A549 (cell line): Measurements from ENCODE around the gene GPBAR1. TPM values are rescaled to one million over a fixed set of nuclear protein-coding genes. Genes with fewer than 3 reads are reported as not detected.

Source experiments
- ATAC-seq, 2 experiments: fragments of 200-7000 bp in 1 of 2; fragments of >200 bp in 1 of 2; cut with Nextera tagmentation in 1 of 2; cut with Tn5 transposase in 1 of 2; 3 replicates each; pipeline versions ENCODE4 v1.8.0 to v1.9.1; 2018 to 2020; ENCODE audit warnings: mild to moderate bottlenecking in 1 of 2, moderate library complexity in 1 of 2
- CTCF ChIA-PET: fragments of 300-600 bp; sonication (Branson Sonifier 250); formaldehyde crosslinking; extraction: SDS; loops from one replicate; lab custom pipeline; 2021; ENCODE audit warnings: antibody characterized with exemption, inconsistent platforms; lab: Yijun Ruan, JAX
- POLR2A ChIA-PET: fragments of 350-600 bp; formaldehyde crosslinking; extraction: SDS; loops from one replicate; lab custom pipeline; 2021; ENCODE audit warnings: antibody characterized with exemption, inconsistent platforms; lab: Yijun Ruan, JAX
- DNase-seq, 2 experiments: peaks; one replicate each; pipeline versions ENCODE4 v3.0.0 to v3.0.0-alpha.2; 2011 to 2016; ENCODE audit warnings: low read depth in 1 of 2, low spot score in 1 of 2
- FAIRE-seq: peaks from 2 replicates; lab custom pipeline; 2011; peaks lifted over from hg19 to GRCh38; lab: Jason Lieb, UNC
- H3K27ac ChIP-seq, 2 experiments: fragments of >200 bp; sonication (Bioruptor Twin); formaldehyde crosslinking; 3 replicates each; pipeline ENCODE4 v1.5.1; 2016 to 2017
- H3K4me1 ChIP-seq: fragments of >200 bp; sonication (Bioruptor Twin); formaldehyde crosslinking; 3 replicates; pipeline ENCODE4 v1.6.1; 2016
- H3K4me2 ChIP-seq: fragments of >200 bp; sonication (Bioruptor Twin); formaldehyde crosslinking; 3 replicates; pipeline ENCODE4 v1.6.1; 2016
- H3K4me3 ChIP-seq: fragments of >200 bp; sonication (Bioruptor Twin); formaldehyde crosslinking; 3 replicates; pipeline ENCODE4 v1.5.1; 2016
- H3K9me3 ChIP-seq: fragments of >200 bp; sonication (Bioruptor Twin); formaldehyde crosslinking; 3 replicates; pipeline ENCODE4 v1.6.1; 2016
- BHLHE40 ChIP-seq: IDR thresholded peaks from 2 replicates; pipeline ENCODE4 v1.6.1; 2012; ENCODE audit warnings: low read depth, low read length, inconsistent platforms
- CBX2 ChIP-seq: fragments of 200-600 bp; sonication (generic); IDR thresholded peaks from 2 replicates; pipeline ENCODE4 v1.6.1; 2016; ENCODE audit warnings: low read depth, mild to moderate bottlenecking, borderline replicate concordance
- CBX8 ChIP-seq: fragments of 200-600 bp; sonication (generic); IDR thresholded peaks from 2 replicates; pipeline ENCODE4 v1.6.1; 2016
- CEBPB ChIP-seq, 2 experiments: fragments of >200 bp in 1 of 2; sonication (Bioruptor Twin) in 1 of 2; formaldehyde crosslinking in 1 of 2; IDR thresholded peaks; 2 replicates each; pipeline ENCODE4 v1.6.1; 2012 to 2016
- E2F6 ChIP-seq: IDR thresholded peaks from 2 replicates; pipeline ENCODE4 v1.6.1; 2012; ENCODE audit warnings: low read depth, borderline replicate concordance
- EHMT2 ChIP-seq: fragments of 200-600 bp; sonication (generic); IDR thresholded peaks from 2 replicates; pipeline ENCODE4 v1.6.1; 2016; ENCODE audit warnings: antibody characterized with exemption, low read depth, mild to moderate bottlenecking, moderate library complexity
- EP300 ChIP-seq, 2 experiments: fragments of >200 bp; sonication (Bioruptor Twin); formaldehyde crosslinking; IDR thresholded peaks; 2 replicates in 1 of 2; 3 replicates in 1 of 2; pipeline ENCODE4 v1.6.1; 2016 to 2017
- ESRRA ChIP-seq: fragments of 150-350 bp; IDR thresholded peaks from 2 replicates; pipeline ENCODE4 v1.6.1; 2014; ENCODE audit warnings: mild to moderate bottlenecking, low read length, borderline replicate concordance
- FOSB ChIP-seq: fragments of 250-450 bp; sonication (Bioruptor Pico); IDR thresholded peaks from 2 replicates; pipeline ENCODE4 v1.5.0; 2020; ENCODE audit warnings: mild to moderate bottlenecking, moderate library complexity
- GATA3 ChIP-seq: IDR thresholded peaks from 2 replicates; pipeline ENCODE4 v1.6.1; 2012; ENCODE audit warnings: borderline replicate concordance
- HES2 ChIP-seq: fragments of >200 bp; sonication (Bioruptor Twin); formaldehyde crosslinking; IDR thresholded peaks from 2 replicates; pipeline ENCODE4 v1.6.1; 2016
- HOXB13 ChIP-seq: fragments of 250-450 bp; sonication (Bioruptor Pico); IDR thresholded peaks from 2 replicates; pipeline ENCODE4 v1.5.0; 2020; ENCODE audit warnings: low read depth, mild to moderate bottlenecking, moderate library complexity
- JUN ChIP-seq, 2 experiments: fragments of >200 bp; sonication (Bioruptor Twin); formaldehyde crosslinking; IDR thresholded peaks; 2 replicates in 1 of 2; 3 replicates in 1 of 2; pipeline ENCODE4 v1.6.1; 2016 to 2017
- KDM5A ChIP-seq: fragments of 200-600 bp; sonication (generic); IDR thresholded peaks from 2 replicates; pipeline ENCODE4 v1.6.1; 2016; ENCODE audit warnings: antibody characterized with exemption, mild to moderate bottlenecking
- MAZ ChIP-seq: fragments of 150-350 bp; IDR thresholded peaks from 2 replicates; pipeline ENCODE4 v1.6.1; 2014; ENCODE audit warnings: antibody characterized with exemption, low read depth, low read length, borderline replicate concordance
- NPAS2 ChIP-seq: fragments of 250-450 bp; sonication (Bioruptor Pico); IDR thresholded peaks from 2 replicates; pipeline ENCODE4 v1.8.0; 2022; ENCODE audit warnings: mild to moderate bottlenecking, moderate library complexity, borderline replicate concordance
- NR3C1 ChIP-seq: fragments of >200 bp; sonication (Bioruptor Twin); formaldehyde crosslinking; IDR thresholded peaks from 3 replicates; pipeline ENCODE4 v1.6.1; 2017
- POLR2AphosphoS2 ChIP-seq: conservative IDR thresholded peaks from 2 replicates; pipeline ENCODE4 v1.6.1; 2012; ENCODE audit warnings: low read length, improper control_type of control experiment, inconsistent platforms
- RAD21 ChIP-seq, 2 experiments: fragments of >200 bp in 1 of 2; sonication (Bioruptor Twin) in 1 of 2; formaldehyde crosslinking in 1 of 2; IDR thresholded peaks in 1 of 2; conservative IDR thresholded peaks in 1 of 2; 2 replicates in 1 of 2; 3 replicates in 1 of 2; pipeline ENCODE4 v1.6.1; 2012 to 2018; ENCODE audit warnings: inconsistent platforms in 1 of 2
- SMC3 ChIP-seq: fragments of >200 bp; sonication (Bioruptor Twin); formaldehyde crosslinking; IDR thresholded peaks from 3 replicates; pipeline ENCODE4 v1.6.1; 2018; ENCODE audit warnings: inconsistent platforms
- TFCP2L1 ChIP-seq: fragments of 250-450 bp; sonication (Bioruptor Pico); IDR thresholded peaks from 2 replicates; pipeline ENCODE4 v1.5.0; 2021; ENCODE audit warnings: mild to moderate bottlenecking
- TP53 ChIP-seq: fragments of 250-450 bp; sonication (Bioruptor Pico); IDR thresholded peaks from 2 replicates; pipeline ENCODE4 v1.5.0; 2021; ENCODE audit warnings: mild to moderate bottlenecking, moderate library complexity
- USF2 ChIP-seq: fragments of 450-650 bp; IDR thresholded peaks from 2 replicates; pipeline ENCODE4 v1.6.1; 2014; ENCODE audit warnings: antibody characterized with exemption
- ZC3H11A ChIP-seq: fragments of 450-650 bp; IDR thresholded peaks from 2 replicates; pipeline ENCODE4 v1.6.1; 2014; ENCODE audit warnings: antibody characterized with exemption, mild to moderate bottlenecking
- ZFP36 ChIP-seq: fragments of 450-650 bp; IDR thresholded peaks from 2 replicates; pipeline ENCODE4 v1.6.1; 2014; ENCODE audit warnings: borderline replicate concordance; ENCODE audit not compliant: partially characterized antibody
- WGBS: methylation state at CpG from one replicate; pipeline ENCODE4 v1.1.6; 2017; ENCODE audit errors: missing lambda C conversion rate; 5-methylcytosine and 5-hydroxymethylcytosine counted together
- polyA plus RNA-seq, 4 experiments: library from polyadenylated mRNA; depleted of rRNA in 3 of 4; stranded (reverse); fragments of >200 nt; fragmentation: RNase III in 1 of 4; extraction: RNeasy Plus Mini Kit Qiagen cat#74134 plus additional on column Dnase treatment in 1 of 4; gene quantifications; 2 replicates in 3 of 4; 3 replicates in 1 of 4; pipeline ENCODE4 v1.2.3, GENCODE V29; 2011 to 2017

GPBAR1 gene
- polyA plus RNA-seq, 2 of the 4 experiments (the other 2 are of a cell fraction), result 0.06 to 0.12 TPM

- Histone ChIP-seq H3K27ac (no peak overlapping the region), H3K9me3 (no peaks in the 10 kb centered on the region), H3K4me1 (no peaks in the 10 kb centered on the region; the same call in 2 of the 3 replicates), H3K4me2 (no peak overlapping the region), H3K4me3 (no peak overlapping the region)
- DNase-seq (no peak), FAIRE-seq (no peak), ATAC-seq (no peak)
- 89% methylated on average over 19 of the region's 39 CpGs for WGBS
- TF ChIP-seq SMC3 (no peak), CEBPB (IDR thresholded peaks at IDR 0.05) (no peak), HOXB13 (CRISPR knock-in tag) (no peak), GATA3 (no peak), EHMT2 (no peak), ZFP36 (no peak)
- POLR2A ChIA-PET, result no interaction called here
- CTCF ChIA-PET, result interaction anchor here (0.8 to 1.7 kb wide), 2 partner anchors 9 to 28 kb away, joined by 3 to 5 read pairs; no protein-coding TSS in a partner anchor
Measured at GRCh38 chr2:218262631-218263586, 2.1 kb downstream of the GPBAR1 start.

GRCh38 chr2:218263817-218264641 is 3.2 kb downstream of the GPBAR1 start:
- ChIA-PET CTCF (interaction anchor here (0.8 kb wide), 2 partner anchors 10 to 29 kb away, joined by 3 read pairs; no protein-coding TSS in a partner anchor), POLR2A (no interaction called here)
- ATAC-seq (0 out of 6 replicates have a peak, but pooled peaks of 1 of the 2 experiments have one; percentile 5), FAIRE-seq (no peak)
- WGBS, result 86% methylated on average over 16 of the region's 17 CpGs
- Histone ChIP-seq H3K4me1 (peaks cover 5% of the 10 kb centered on the region; the same call in 1 of the 3 replicates), H3K4me3 (no peak overlapping the region)
- TF ChIP-seq RAD21 (conservative IDR thresholded peaks at IDR 0.05 in 1 of 2, IDR thresholded peaks at IDR 0.05 in 1 of 2) (0 out of 5 replicates have a peak, but pooled peaks of 1 of the 2 experiments have one; percentile 5), E2F6 (no peak), TFCP2L1 (CRISPR knock-in tag) (no peak), JUN (IDR thresholded peaks at IDR 0.05) (no peak), ESRRA (no peak), NR3C1 (no peak), POLR2AphosphoS2 (no peak), KDM5A (no peak)
- TF ChIP-seq, all 56 proteins: peak for 1
- Histone ChIP-seq H3K27ac (no peak overlapping the region), H3K4me2 (no peak overlapping the region), H3K9me3 (no peaks in the 10 kb centered on the region)
- DNase-seq, result no peak

GRCh38 chr2:218264773-218265561 is 4.2 kb downstream of the GPBAR1 start:
- WGBS, result 82% methylated on average over 19 of the region's 22 CpGs
- no peak for ATAC-seq
- H3K9me3 ChIP-seq, result no peaks in the 10 kb centered on the region
- H3K4me2 ChIP-seq, result no peak overlapping the region
- ChIA-PET POLR2A (no interaction called here), CTCF (interaction anchor here (0.8 kb wide), 1 partner anchor 9 kb away, joined by 3 read pairs; no protein-coding TSS in a partner anchor)
- DNase-seq, result no peak
- peaks cover 5% of the 10 kb centered on the region; the same call in 1 of the 3 replicates for H3K4me1 ChIP-seq
- H3K27ac ChIP-seq, result no peak overlapping the region
- H3K4me3 ChIP-seq, result no peak overlapping the region
- no peak for FAIRE-seq
- TF ChIP-seq FOSB, result no peak
- TF ChIP-seq E2F6, result no peak
- TF ChIP-seq RAD21 (conservative IDR thresholded peaks at IDR 0.05 in 1 of 2, IDR thresholded peaks at IDR 0.05 in 1 of 2), result no peak
- TF ChIP-seq JUN (IDR thresholded peaks at IDR 0.05), result no peak
- TF ChIP-seq CBX8, result no peak
- no peak for TF ChIP-seq MAZ
- TF ChIP-seq ESRRA, result no peak
- TF ChIP-seq HES2, result no peak
- no peak for TF ChIP-seq EHMT2
- no peak for TF ChIP-seq KDM5A
- TF ChIP-seq BHLHE40, result no peak
- TF ChIP-seq CBX2, result no peak
- TF ChIP-seq CEBPB (IDR thresholded peaks at IDR 0.05), result no peak
- TF ChIP-seq NPAS2 (CRISPR knock-in tag), result no peak
- TF ChIP-seq ZC3H11A, result no peak
- no peak for TF ChIP-seq TP53 (CRISPR knock-in tag)
- no peak for TF ChIP-seq HOXB13 (CRISPR knock-in tag)
- no peak for TF ChIP-seq EP300 (IDR thresholded peaks at IDR 0.05)
- TF ChIP-seq USF2, result no peak
